C4-2B (cell line): Measurements from ENCODE around the gene BIRC2.
"Not testable (repeated sequence)": the region's sequence is repeated elsewhere in the genome, so short reads cannot be mapped to it uniquely, and the experiment has no call there.

Source experiments
- CTCF ChIP-seq: fragments of 450-650 bp; conservative IDR thresholded peaks from 2 replicates; pipeline ENCODE4 v1.5.1; 2017; ENCODE audit warnings: mild to moderate bottlenecking
- ZFX ChIP-seq: fragments of 450-650 bp; IDR thresholded peaks from 2 replicates; pipeline ENCODE4 v1.6.1; 2017

DNA sequence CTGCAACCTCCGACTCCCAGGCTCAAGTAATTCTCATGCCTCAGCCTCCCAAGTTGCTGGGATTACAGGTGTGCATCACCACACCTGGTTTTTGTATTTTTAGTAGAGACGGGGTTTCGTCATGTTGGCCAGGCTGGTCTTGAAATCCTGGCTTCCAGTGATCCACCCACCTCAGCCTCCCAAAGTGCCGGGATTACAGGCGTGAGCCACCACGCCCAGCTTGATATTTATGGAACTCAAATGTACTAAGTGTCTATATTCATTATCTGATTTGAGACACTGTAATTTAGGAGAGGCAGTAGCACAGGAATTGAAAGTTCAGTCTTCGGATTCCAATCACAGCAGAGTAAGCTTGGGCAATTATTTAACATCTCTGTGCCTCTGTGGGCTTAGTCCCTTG lies 5.7 kb upstream of the BIRC2 start:
- not testable (repeated sequence) for TF ChIP-seq CTCF, ZFX
